Measurements from ENCODE around the gene CENPL. TPM values are rescaled to one million over a fixed set of nuclear protein-coding genes. Genes with fewer than 3 reads are reported as not detected.
"Not testable (repeated sequence)": the region's sequence is repeated elsewhere in the genome, so short reads cannot be mapped to it uniquely, and the experiment has no call there.

The CENPL gene
- total RNA-seq: 4.8 and 8.7 TPM in 2 replicates

- DNase-seq (ENCODE audit: low read depth in 2 of 2): peak; percentile 99
Measured at GRCh38 chr1:173824315-173825081, at the start of gene CENPL, which contains the start of gene DARS2. CENPL (minus strand) TSS chr1:173824883; CDS start chr1:173811299, 13,584 bp downstream. DARS2 (plus strand) TSS chr1:173824673; CDS start chr1:173825230, 557 bp downstream.

- DNase-seq (ENCODE audit: low read depth in 2 of 2): no peak
Measured at GRCh38 chr1:173871500-173871899, 46.8 kb upstream of the CENPL start.

GRCh38 chr1:173871091-173871490 is 46.4 kb upstream of the CENPL start:
- DNase-seq (ENCODE audit: low read depth in 2 of 2): peak in 1 of 2 donors; percentile 57

- peak; percentile 75 to 91 for DNase-seq (ENCODE audit: low read depth in 2 of 2)
Measured at GRCh38 chr1:173870252-173871075, 45.8 kb upstream of the CENPL start.

GRCh38 chr1:173869021-173869359 is 44.3 kb upstream of the CENPL start:
- peak; percentile 46 to 89 for DNase-seq (ENCODE audit: low read depth in 2 of 2)

- DNase-seq (ENCODE audit: low read depth in 2 of 2): peak in 1 of 2 donors; percentile 84
Measured at GRCh38 chr1:173868266-173869020, 43.8 kb upstream of the CENPL start, which contains the start of gene ZBTB37. ZBTB37 (plus strand) TSS chr1:173868380; CDS start chr1:173870226, 1,846 bp downstream.

GRCh38 chr1:173867753-173868265 is 43.1 kb upstream of the CENPL start, which contains the start of gene GAS5:
GAS5 (minus strand) TSS chr1:173867989.
- peak; percentile 100 for DNase-seq (ENCODE audit: low read depth in 2 of 2)

GRCh38 chr1:173867141-173867752 is 42.6 kb upstream of the CENPL start:
- DNase-seq (ENCODE audit: low read depth in 2 of 2): peak; percentile 64 to 68

GRCh38 chr1:173866413-173867115 is 41.9 kb upstream of the CENPL start:
- DNase-seq (ENCODE audit: low read depth in 2 of 2): no peak

GRCh38 chr1:173865468-173866164 is 40.9 kb upstream of the CENPL start:
- DNase-seq (ENCODE audit: low read depth in 2 of 2): no peak

GRCh38 chr1:173864179-173864867 is 39.6 kb upstream of the CENPL start:
- DNase-seq (ENCODE audit: low read depth in 2 of 2): no peak

- DNase-seq (ENCODE audit: low read depth in 2 of 2): no peak
Measured at GRCh38 chr1:173863224-173864161, 38.8 kb upstream of the CENPL start.

GRCh38 chr1:173862769-173863223 is 38.1 kb upstream of the CENPL start:
- no peak for DNase-seq (ENCODE audit: low read depth in 2 of 2)

GRCh38 chr1:173862146-173862768 is 37.6 kb upstream of the CENPL start:
- not testable (repeated sequence) for DNase-seq (ENCODE audit: low read depth in 2 of 2)

GRCh38 chr1:173861731-173862145 is 37.1 kb upstream of the CENPL start:
- no peak for DNase-seq (ENCODE audit: low read depth in 2 of 2)

GRCh38 chr1:173860065-173860464 is 35.4 kb upstream of the CENPL start:
- no peak for DNase-seq (ENCODE audit: low read depth in 2 of 2)

- DNase-seq (ENCODE audit: low read depth in 2 of 2): not testable (repeated sequence)
Measured at GRCh38 chr1:173859547-173859946, 34.9 kb upstream of the CENPL start.
